GM04503 (cell line): ENCODE measurements around the gene ANO6.
"Not testable (repeated sequence)": the region's sequence is repeated elsewhere in the genome, so short reads cannot be mapped to it uniquely, and the experiment has no call there.

Experiments used
- DNase-seq: peaks from one replicate; pipeline ENCODE4 v3.0.0-alpha.2; 2012; ENCODE audit warnings: low read depth

ANO6 gene

GRCh38 chr12:45243963-45244362 is 28.1 kb downstream of the ANO6 start:
- DNase-seq: no peak

DNA sequence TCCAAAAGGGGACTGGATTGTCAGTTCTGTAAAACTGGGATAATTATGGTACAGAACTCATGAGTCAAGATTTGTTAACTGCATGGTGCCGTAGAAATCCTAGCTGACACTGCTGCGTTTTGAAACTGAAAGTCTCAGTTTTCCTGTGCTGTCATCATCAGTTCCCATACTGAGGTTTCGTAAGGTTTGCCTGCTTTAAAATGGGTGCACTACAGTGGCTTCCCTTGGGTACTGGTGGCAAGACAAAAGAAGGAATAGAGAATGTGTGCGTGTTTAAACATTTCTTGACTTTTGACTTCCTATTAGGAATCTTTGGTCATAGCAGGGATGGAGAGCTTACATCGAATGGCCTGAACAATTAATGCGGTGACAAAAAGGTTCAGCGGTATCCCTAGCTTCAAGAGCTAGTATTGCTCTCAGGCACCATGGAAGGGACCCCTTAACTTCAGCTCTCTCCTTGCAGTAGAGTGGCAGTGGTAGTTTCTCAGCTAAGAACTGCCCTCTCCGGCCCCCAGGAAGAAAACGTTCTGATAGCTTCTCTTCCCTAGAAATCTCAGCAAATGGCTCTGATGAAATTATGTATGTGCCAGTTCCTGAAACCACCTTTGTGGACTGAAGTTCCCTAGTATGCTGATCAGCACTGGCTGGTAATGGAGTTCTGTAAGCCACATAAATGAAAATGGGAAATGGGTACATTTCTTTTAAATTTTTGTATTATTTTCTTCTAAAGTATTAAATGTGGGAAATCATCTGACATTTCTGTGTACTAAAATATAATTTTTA is 28.9 kb downstream of the ANO6 start:
- no peak for DNase-seq

DNA sequence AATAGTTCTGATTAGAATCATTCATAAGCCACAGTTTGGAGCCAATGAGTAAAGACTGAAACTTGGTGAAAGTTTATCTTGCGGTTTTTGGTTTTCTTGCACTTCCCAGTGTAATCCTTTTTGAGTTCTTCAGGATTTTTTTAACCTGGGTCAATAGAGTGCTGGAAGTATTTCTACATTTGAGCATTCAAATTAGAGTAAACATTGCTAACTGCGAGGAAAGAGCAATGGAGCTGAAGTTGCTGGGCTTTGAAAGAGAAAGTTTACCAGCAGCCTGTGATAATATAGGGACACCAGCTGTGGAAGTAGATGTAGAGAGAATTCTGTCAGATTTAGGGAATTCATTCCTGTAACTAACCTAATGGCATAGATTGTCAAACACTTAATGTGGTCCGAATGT is 30.3 kb downstream of the ANO6 start:
- no peak for DNase-seq

DNA sequence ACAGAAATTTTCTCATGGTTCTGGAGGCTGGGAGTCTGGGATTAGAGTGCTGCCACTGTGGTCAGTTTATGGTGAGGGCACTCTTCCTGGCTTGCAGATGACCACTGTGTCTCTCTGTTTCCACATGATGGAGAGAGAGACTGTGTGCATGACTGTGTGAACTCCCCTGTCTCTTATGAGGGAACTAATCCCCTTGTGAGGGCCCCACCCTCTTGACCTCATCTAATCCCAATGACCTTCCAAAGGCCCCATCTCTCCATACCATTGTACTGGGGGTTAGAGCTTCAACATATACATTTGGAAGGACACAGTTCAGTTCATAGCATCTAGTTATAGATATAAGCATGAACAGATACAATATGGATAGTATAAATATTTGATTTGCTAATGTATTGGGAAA is 31.7 kb downstream of the ANO6 start:
- DNase-seq: no peak

GRCh38 chr12:45248095-45248494 is 32.2 kb downstream of the ANO6 start:
- DNase-seq: no peak

DNA sequence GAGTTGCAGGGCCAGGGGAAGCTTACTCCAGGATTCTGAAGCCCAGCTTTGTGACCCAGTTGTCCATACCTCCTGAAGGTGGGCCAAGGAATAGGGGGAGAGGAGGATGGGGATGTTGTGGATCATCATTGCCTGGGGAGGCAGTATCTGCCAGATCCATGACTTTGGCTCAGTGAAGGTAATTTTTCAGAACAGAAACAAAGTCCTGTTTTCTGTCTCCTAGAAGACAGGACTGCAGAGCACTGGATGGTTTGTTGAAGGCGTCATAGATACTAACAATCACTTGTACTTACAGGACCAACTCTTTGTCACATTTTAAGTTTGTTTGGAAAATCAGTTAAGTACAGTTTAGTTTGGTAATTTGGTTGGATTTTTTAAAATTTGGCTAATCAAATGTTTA is 38.4 kb downstream of the ANO6 start:
- no peak for DNase-seq

DNA sequence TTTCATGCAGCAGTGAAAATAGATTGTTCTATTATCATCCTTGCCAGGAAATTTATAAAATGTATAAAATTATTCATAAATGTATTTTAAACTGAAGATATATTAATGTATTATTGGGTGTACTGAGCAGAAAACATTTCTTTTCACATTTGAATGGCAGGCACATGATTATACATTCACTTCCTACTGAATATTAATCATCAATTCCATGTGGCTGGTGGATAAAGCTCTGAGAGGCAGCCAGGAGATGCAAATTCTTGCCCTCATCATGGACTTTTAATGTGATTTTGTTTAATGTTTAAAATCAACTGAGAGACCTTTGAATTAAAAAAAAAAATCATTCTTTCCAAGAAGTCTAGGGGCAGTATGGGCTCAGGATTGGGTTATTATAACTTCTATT is 40.8 kb downstream of the ANO6 start:
- DNase-seq: no peak

- no peak for DNase-seq
These were observed 41.5 kb downstream of the ANO6 start for GRCh38 chr12:45257185-45257930.

DNA sequence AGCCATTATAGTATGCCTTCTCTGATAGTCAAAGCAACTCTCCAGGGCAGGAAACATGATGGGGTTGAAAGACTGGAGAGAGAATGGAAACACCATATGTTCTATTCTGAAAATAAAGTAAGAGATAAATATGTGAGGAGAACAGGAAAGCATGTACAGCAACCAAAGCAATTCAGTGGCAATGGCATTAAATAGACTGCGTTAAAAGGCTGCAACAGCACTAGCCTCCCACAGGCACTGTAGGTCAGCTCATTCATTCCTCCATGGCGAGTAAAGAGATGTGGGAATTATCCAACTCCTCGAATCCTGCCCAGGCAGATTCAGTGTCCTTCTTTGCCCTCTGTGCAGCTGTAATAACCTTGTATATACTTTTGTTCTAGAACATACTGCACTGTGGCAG is 43.8 kb downstream of the ANO6 start:
- DNase-seq: peak; percentile 35

GRCh38 chr12:45260104-45260815 is 44.4 kb downstream of the ANO6 start:
- no peak for DNase-seq

DNA sequence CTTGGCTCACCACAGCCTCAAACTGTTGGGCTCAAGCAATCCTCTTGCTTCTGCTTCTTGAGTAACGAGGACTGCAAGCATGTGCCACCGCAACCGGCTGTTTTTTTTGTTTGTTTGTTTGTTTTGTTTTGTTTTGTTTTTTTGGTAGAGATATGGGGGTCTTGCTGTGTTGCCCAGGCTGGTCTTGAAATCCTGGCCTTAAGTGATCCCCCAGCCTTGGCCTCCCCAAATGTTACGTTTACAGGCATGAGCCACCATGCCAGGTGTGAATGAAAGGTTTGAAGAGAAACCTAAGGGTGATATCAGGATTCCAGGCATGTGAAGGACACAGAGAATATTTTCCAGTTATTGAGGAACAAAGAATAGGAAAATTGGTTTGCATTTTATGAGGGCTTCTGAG is 45.0 kb downstream of the ANO6 start:
- no peak for DNase-seq

DNA sequence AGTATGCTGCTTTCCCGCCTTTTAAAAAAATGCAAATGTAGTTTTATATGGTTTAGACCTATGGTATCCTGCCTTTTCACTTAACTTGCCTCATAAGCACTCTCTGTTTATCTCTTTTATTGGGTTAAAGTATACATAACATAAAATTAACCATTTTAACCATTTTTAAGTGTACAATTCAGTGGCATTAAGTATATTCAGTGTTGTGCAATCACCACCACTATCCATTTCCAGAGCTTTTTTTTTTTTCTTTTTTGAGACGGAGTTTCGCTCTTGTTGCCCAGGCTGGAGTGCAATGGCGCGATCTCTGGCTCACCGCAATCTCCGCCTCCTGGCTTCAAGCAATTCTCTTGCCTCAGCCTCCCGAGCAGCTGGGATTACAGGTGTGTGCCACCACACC is 46.3 kb downstream of the ANO6 start:
- DNase-seq: not testable (repeated sequence)

- no peak for DNase-seq
These were observed 47.7 kb downstream of the ANO6 start for GRCh38 chr12:45263587-45263986.

- peak; percentile 58 for DNase-seq
These were observed 52.9 kb downstream of the ANO6 start for GRCh38 chr12:45268672-45269411.

DNA sequence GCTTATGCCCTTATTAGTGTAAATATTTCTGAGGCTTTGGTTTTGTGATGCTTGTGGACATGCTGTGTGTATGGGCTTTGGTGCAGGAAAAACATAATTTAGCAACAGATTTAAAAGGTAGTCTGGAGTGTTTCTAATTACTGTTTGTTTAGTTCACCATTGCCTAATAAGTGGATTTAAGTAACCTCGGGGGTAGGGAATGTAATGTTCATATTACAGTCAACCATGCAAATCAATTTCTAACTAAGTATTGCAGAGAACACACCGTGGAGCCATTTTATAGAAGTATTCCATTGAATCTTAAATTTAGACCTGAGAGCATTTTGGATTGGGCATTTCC is 53.5 kb downstream of the ANO6 start:
- DNase-seq: no peak

GRCh38 chr12:45270951-45271350 is 55.1 kb downstream of the ANO6 start:
- DNase-seq: no peak

DNA sequence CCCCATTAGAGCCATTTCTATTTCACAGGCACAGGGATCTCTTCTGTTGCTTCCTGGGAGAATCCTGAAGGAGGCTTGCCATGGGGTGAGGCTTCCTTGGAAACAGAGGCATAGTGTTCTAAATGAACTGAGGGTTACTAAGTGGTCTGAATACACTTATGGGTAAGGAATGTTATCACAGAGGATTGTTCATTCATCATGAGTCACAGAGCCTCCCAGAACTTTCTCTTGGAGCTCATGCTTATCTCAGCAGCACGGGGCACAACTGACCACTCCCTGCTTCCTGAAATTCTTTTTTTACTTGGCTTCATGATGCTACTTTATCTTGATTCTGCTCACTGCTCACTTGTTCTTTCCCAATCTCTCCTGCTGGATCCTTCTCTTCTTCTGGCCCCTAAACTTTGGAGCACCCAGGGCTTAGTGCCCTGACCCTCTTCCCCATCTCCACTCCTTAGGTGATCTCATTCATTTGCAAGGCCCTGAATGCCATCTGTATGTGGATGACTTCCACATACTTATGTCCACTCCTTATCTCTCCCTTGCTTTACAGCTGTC is 57.9 kb downstream of the ANO6 start:
- DNase-seq: peak; percentile 97

- no peak for DNase-seq
These were observed 60.4 kb downstream of the ANO6 start for GRCh38 chr12:45276154-45276755.

DNA sequence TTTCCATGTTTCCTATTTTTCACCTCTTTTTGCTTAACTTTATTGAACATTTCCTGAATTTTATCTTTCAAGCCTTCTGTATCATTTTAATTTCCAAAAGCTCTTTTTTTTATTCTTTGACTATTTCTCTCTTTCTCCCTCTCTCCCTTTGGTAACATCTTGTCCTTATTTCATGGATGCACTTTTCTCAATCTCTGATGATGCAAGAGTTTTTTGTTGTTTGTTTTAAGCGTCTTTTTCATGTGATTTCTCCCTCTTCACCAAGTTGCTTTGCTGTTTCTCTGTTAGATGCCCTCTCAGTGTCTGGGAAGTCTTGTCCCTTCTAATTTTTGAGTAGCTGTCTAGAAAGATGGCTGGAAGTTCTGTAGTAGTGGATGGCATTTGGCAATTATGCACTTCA is 62.6 kb downstream of the ANO6 start:
- no peak for DNase-seq

DNA sequence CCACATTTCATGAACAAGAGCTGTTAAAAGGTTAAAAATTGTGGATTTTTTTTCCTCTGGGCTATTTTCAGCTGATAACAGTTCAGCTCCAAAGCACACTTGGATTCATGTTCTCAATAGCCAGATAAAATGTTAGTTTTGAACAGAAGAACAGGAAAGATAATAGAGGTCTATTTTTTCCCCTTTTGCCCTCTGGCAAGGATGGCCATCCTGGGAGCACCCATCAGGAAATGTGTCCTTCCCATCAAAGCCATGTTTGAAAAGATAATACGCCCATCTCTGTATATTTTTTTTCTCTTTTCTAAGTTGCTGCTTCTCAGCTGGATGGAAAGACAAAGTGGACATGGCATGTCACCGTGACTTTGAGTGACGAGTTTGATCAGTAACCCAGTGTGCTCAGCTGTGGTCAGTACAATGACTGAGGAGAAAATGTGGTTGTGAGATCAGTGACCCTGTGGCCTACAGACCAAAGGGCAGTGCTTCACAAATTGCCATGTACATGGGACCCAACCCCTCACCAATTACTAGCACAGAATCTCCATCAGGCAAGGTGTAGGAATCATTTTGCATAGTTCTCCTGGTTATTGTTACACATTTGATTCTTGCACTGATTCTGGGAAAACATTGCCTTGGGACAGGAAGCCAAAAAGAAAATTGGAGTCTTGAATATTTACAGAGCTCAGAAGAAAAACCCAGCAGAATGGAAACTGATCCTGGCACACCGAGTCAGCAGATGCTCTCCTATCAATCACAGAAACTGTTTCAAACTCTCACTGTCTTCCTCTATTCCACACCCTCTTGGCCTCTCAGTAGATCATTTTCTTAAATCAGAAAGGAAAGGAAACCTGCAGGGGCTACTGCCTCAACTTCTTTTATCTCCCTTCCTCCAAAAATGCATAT is 64.3 kb downstream of the ANO6 start:
- no peak for DNase-seq

GRCh38 chr12:45281994-45282393 is 66.1 kb downstream of the ANO6 start:
- no peak for DNase-seq
